GM12891 (cell line): ENCODE measurements around the gene VPS35L.

ENCODE experiments used
- POLR2A ChIP-seq: IDR thresholded peaks from 2 replicates; pipeline ENCODE4 v1.6.1; 2011; ENCODE audit warnings: low read depth, low read length, control low read depth
- TAF1 ChIP-seq: IDR thresholded peaks from 2 replicates; pipeline ENCODE4 v1.6.1; 2011; ENCODE audit warnings: low read depth, low read length, control low read depth

GRCh38 chr16:19524356-19524615, 31.2 kb upstream of the VPS35L start:
- TF ChIP-seq TAF1: no peak
- TF ChIP-seq POLR2A: no peak
